IPS DF 6.9 (cell line): ENCODE results near the gene FAM50A.

Experiments
- DNase-seq: peaks from one replicate; pipeline ENCODE4 v3.0.0-alpha.2; 2013; ENCODE audit warnings: low read depth, low spot score
- H3K27ac ChIP-seq: one replicate; pipeline ENCODE4 v1.5.1; 2013; ENCODE audit warnings: low read length, control low read depth
- H3K27me3 ChIP-seq: 2 replicates; pipeline ENCODE4 v1.6.1; 2013; ENCODE audit warnings: mild to moderate bottlenecking, low read length; ENCODE audit not compliant: control insufficient read depth, insufficient read depth
- H3K36me3 ChIP-seq: 2 replicates; pipeline ENCODE4 v1.6.1; 2013; ENCODE audit warnings: low read length; ENCODE audit not compliant: control insufficient read depth, insufficient read depth
- H3K4me1 ChIP-seq: 2 replicates; pipeline ENCODE4 v1.6.1; 2013; ENCODE audit warnings: low read length; ENCODE audit not compliant: control insufficient read depth, insufficient read depth
- H3K4me3 ChIP-seq: 2 replicates; pipeline ENCODE4 v1.5.1; 2013; ENCODE audit warnings: mild to moderate bottlenecking, low read length
- H3K9me3 ChIP-seq: 2 replicates; pipeline ENCODE4 v1.6.1; 2013; ENCODE audit warnings: low read length, inconsistent platforms; ENCODE audit not compliant: control insufficient read depth, insufficient read depth
- WGBS: extraction: QIAGEN DNeasy Blood & Tissue Kit; methylation state at CpG from one replicate; pipeline ENCODE4 v1.1.7; 2013; ENCODE audit warnings: mixed read lengths, missing lambda C conversion rate; ENCODE audit not compliant: insufficient read length, insufficient coverage; 5-methylcytosine and 5-hydroxymethylcytosine counted together

The FAM50A gene

GRCh38 chrX:154401918-154402621 is 41.9 kb upstream of the FAM50A start:
- no CpG with 5 or more reads among the region's 6 CpGs for WGBS
- DNase-seq = no peak
- Histone ChIP-seq H3K27ac (no peak overlapping the region), H3K4me1 (peaks cover 3% of the 10 kb centered on the region; the same call in 1 of the 2 replicates), H3K36me3 (peaks cover 23% of the 10 kb centered on the region; the same call in 1 of the 2 replicates), H3K9me3 (no peaks in the 10 kb centered on the region), H3K27me3 (no peaks in the 10 kb centered on the region), H3K4me3 (no peak overlapping the region)

- no CpG with 5 or more reads among the region's 19 CpGs for WGBS
- no peak for DNase-seq
- no peaks in the 10 kb centered on the region for H3K27me3 ChIP-seq
- H3K4me1 ChIP-seq = peaks cover 3% of the 10 kb centered on the region; the same call in 1 of the 2 replicates
- peaks cover 23% of the 10 kb centered on the region; the same call in 1 of the 2 replicates for H3K36me3 ChIP-seq
- no peaks in the 10 kb centered on the region for H3K9me3 ChIP-seq
- H3K27ac ChIP-seq = no peak overlapping the region
- no peak overlapping the region for H3K4me3 ChIP-seq
Observed at GRCh38 chrX:154402622-154403127, 41.3 kb upstream of the FAM50A start.

- WGBS = no CpG with 5 or more reads among the region's 10 CpGs
- Histone ChIP-seq H3K27ac (no peak overlapping the region), H3K9me3 (no peaks in the 10 kb centered on the region), H3K27me3 (no peaks in the 10 kb centered on the region), H3K4me3 (no peak overlapping the region), H3K36me3 (peaks cover 23% of the 10 kb centered on the region; the same call in 1 of the 2 replicates), H3K4me1 (peaks cover 3% of the 10 kb centered on the region; the same call in 1 of the 2 replicates)
- no peak for DNase-seq
Observed at GRCh38 chrX:154403192-154403591, 40.7 kb upstream of the FAM50A start.

GRCh38 chrX:154403858-154404257 is 40.1 kb upstream of the FAM50A start:
- no CpG with 5 or more reads among the region's 4 CpGs for WGBS
- H3K36me3 ChIP-seq = peaks cover 23% of the 10 kb centered on the region; the same call in 1 of the 2 replicates

GRCh38 chrX:154404625-154405192 is 39.2 kb upstream of the FAM50A start:
- Histone ChIP-seq H3K27me3 (no peaks in the 10 kb centered on the region), H3K4me1 (peaks cover 3% of the 10 kb centered on the region; the same call in 1 of the 2 replicates), H3K4me3 (no peak overlapping the region), H3K36me3 (peaks cover 15% of the 10 kb centered on the region; the same call in 1 of the 2 replicates), H3K9me3 (no peaks in the 10 kb centered on the region), H3K27ac (no peak overlapping the region)
- no peak for DNase-seq
- WGBS = no CpG with 5 or more reads among the region's 16 CpGs

More at GRCh38 chrX:154403858-154404257, 40.1 kb upstream of the FAM50A start:
- H3K27me3 ChIP-seq = no peaks in the 10 kb centered on the region
- no peak overlapping the region for H3K4me3 ChIP-seq
- H3K27ac ChIP-seq = no peak overlapping the region
- no peaks in the 10 kb centered on the region for H3K9me3 ChIP-seq
- DNase-seq = no peak
- peaks cover 4% of the 10 kb centered on the region; the same call in 1 of the 2 replicates for H3K4me1 ChIP-seq

GRCh38 chrX:154408659-154409221 is 35.2 kb upstream of the FAM50A start:
- DNase-seq = no peak

GRCh38 chrX:154409222-154409871 is 34.6 kb upstream of the FAM50A start, which contains the start of gene DNASE1L1:
TSS of gene DNASE1L1 (minus strand) at chrX:154409254. CDS start at chrX:154405568, 3,686 bp downstream.
- no peak within 1 kb of the TSS for H3K27ac ChIP-seq
- H3K9me3 ChIP-seq = no peaks in the 10 kb centered on the region
- DNase-seq = no peak
- WGBS = no CpG with 5 or more reads among the region's 26 CpGs
- peaks cover 3% of the 10 kb centered on the region; the same call in 1 of the 2 replicates for H3K36me3 ChIP-seq
- no peaks in the 10 kb centered on the region for H3K27me3 ChIP-seq
- H3K4me3 ChIP-seq = no peak within 1 kb of the TSS; the same call in 1 of the 2 replicates
- H3K4me1 ChIP-seq = 0 out of 2 replicates have a peak, but pooled peaks cover 1% of the 10 kb centered on the region

More at GRCh38 chrX:154408659-154409221, 35.2 kb upstream of the FAM50A start:
- Histone ChIP-seq H3K36me3 (peaks cover 2% of the 10 kb centered on the region; the same call in 1 of the 2 replicates), H3K9me3 (no peaks in the 10 kb centered on the region), H3K27me3 (no peaks in the 10 kb centered on the region), H3K4me1 (0 out of 2 replicates have a peak, but pooled peaks cover 1% of the 10 kb centered on the region), H3K4me3 (no peak overlapping the region; the same call in 1 of the 2 replicates), H3K27ac (no peak overlapping the region)
- no CpG with 5 or more reads among the region's 10 CpGs for WGBS

GRCh38 chrX:154411981-154412340 is 32.0 kb upstream of the FAM50A start:
- Histone ChIP-seq H3K9me3 (no peaks in the 10 kb centered on the region), H3K27ac (no peak overlapping the region), H3K4me3 (peak overlapping the region; percentile 98), H3K27me3 (no peaks in the 10 kb centered on the region), H3K4me1 (0 out of 2 replicates have a peak, but pooled peaks cover 1% of the 10 kb centered on the region), H3K36me3 (peaks cover 3% of the 10 kb centered on the region; the same call in 1 of the 2 replicates)
- no peak for DNase-seq
- no CpG with 5 or more reads among the region's 29 CpGs for WGBS

GRCh38 chrX:154412468-154412867 is 31.5 kb upstream of the FAM50A start:
- no CpG with 5 or more reads among the region's 4 CpGs for WGBS
- 0 out of 2 replicates have a peak, but pooled peaks cover 1% of the 10 kb centered on the region for H3K4me1 ChIP-seq
- H3K36me3 ChIP-seq = peaks cover 3% of the 10 kb centered on the region; the same call in 1 of the 2 replicates
- no peaks in the 10 kb centered on the region for H3K9me3 ChIP-seq
- H3K27ac ChIP-seq = no peak overlapping the region
- DNase-seq = no peak
- H3K4me3 ChIP-seq = peak overlapping the region; percentile 98; the same call in 1 of the 2 replicates
- H3K27me3 ChIP-seq = no peaks in the 10 kb centered on the region
